ENCODE data around the gene TTLL7. TPM values are rescaled to one million over a fixed set of nuclear protein-coding genes. Genes with fewer than 3 reads are reported as not detected.

TTLL7 gene
- total and polyA plus RNA-seq, 9 of the 15 experiments (the other 6 are each of a cell fraction or from before 2014, with no cell fraction given) = 0.63 to 2.6 (median 1.7) TPM

GRCh38 chr1:83839566-83840173 lies 159.3 kb downstream of the TTLL7 start (continued):
- no peak for TF ChIP-seq POLR2AphosphoS2 (IDR thresholded peaks at IDR 0.05; ENCODE audit: low read length)
- 0 out of 2 replicates have a peak, but pooled peaks have one; percentile 25 for TF ChIP-seq ZNF175 (CRISPR knock-in tag; IDR thresholded peaks at IDR 0.05; ENCODE audit: low read depth)
- no peak for TF ChIP-seq ARID3B (CRISPR knock-in tag; IDR thresholded peaks at IDR 0.05; ENCODE audit: borderline replicate concordance)
- TF ChIP-seq, protein P1, sequence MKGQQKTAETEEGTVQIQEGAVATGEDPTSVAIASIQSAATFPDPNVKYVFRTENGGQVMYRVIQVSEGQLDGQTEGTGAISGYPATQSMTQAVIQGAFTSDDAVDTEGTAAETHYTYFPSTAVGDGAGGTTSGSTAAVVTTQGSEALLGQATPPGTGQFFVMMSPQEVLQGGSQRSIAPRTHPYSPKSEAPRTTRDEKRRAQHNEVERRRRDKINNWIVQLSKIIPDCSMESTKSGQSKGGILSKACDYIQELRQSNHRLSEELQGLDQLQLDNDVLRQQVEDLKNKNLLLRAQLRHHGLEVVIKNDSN (CRISPR knock-in tag; IDR thresholded peaks at IDR 0.05) = no peak
- TF ChIP-seq SAFB2 (IDR thresholded peaks at IDR 0.05; ENCODE audit: borderline replicate concordance, low read depth, low read length, severe bottlenecking) = no peak
- no peak for TF ChIP-seq YBX1 (IDR thresholded peaks at IDR 0.05)
- TF ChIP-seq, protein P2, sequence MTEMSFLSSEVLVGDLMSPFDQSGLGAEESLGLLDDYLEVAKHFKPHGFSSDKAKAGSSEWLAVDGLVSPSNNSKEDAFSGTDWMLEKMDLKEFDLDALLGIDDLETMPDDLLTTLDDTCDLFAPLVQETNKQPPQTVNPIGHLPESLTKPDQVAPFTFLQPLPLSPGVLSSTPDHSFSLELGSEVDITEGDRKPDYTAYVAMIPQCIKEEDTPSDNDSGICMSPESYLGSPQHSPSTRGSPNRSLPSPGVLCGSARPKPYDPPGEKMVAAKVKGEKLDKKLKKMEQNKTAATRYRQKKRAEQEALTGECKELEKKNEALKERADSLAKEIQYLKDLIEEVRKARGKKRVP (CRISPR knock-in tag; IDR thresholded peaks at IDR 0.05) = peak; percentile 74; the same call in 1 of the 2 replicates
- TF ChIP-seq ZKSCAN8 (CRISPR knock-in tag; IDR thresholded peaks at IDR 0.05) = no peak
- TF ChIP-seq HES1 (IDR thresholded peaks at IDR 0.05; ENCODE audit: low read depth) = no peak
